NCI-H2196 (cell line): ENCODE measurements around the gene MTMR10.

ENCODE experiments used
- DNase-seq: peaks from one replicate; lab custom pipeline; 2025; ENCODE audit not compliant: unreplicated experiment; lab: John Stamatoyannopoulos, UW

Gene MTMR10

DNA sequence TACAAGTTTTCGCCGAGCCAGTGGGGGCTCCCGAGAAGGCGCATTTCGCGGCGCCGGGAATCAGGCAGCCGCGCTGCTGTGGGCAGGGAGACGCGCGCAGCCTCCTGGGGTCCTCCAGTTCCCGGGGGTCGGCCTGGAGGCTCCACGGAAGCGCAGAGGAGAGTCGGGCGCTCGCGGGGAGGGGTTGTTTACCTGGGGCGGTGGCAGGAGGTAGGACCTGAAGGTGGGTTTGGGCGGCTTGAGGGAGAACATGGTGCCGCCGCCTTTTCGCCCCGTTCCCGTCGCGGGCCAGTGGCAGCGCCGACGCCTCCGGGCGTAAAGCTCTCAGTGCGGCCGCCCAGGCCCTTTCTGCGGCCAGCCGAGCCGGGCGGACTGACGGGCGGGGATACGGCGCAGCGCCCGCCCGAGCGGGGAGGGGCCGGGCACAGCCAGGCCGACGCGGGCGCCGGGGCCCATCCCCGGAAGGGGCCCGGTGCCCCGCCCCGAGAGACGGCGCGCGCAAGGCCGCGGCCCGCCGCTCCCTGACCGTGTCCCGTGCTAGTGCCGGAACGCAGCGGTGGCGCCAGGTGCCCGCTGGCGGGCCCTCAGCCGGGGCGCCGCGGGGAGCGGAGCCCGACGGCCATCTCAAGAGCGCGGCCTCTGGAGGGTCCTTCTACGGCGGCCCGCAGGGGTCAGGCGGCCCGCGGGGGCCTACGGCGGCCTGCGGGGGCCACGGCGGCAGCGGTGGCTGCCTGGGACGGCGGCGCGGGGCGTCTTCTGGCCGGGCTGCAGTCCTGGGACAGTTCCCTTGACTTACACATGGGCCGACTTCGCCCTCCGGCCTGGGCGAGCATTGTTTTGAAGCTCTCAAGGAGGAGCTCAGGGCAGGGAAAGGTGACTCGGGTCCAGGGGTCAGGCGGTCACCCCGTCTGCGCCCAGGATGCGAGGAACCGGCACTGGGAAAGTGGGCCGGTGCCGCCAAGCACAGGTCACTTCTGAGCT lies at the start of gene MTMR10:
TSS of gene MTMR10 (minus strand) at position 374 of the 981 bp plus-strand sequence. CDS start at position 252, 122 bp downstream.
- peak; percentile 46 for DNase-seq

- no peak for DNase-seq
Observed at GRCh38 chr15:31040611-31041010, 49.2 kb upstream of the MTMR10 start.

DNA sequence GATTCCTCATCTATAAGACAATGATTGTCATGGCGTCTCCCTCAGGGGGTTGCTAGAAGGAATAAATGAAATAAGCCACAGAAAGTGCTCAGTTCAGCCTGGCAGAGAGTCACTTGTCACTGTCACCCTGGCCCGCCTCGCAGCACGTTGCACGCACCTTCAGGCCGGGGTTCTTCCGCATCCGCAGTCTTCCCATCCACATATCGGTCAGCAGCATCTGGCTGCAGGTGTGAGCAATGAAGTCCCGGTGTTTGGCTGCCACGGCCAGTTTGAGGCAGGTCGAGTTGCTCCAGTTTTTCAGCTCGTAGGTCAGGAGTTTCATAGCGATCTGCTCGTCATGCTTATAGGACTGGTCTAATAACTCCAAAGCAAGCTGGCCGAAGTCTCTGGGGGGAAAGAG lies 48.5 kb upstream of the MTMR10 start:
- no peak for DNase-seq

GRCh38 chr15:31037731-31038477 lies 46.5 kb upstream of the MTMR10 start:
- DNase-seq, result no peak

- no peak for DNase-seq
Observed at GRCh38 chr15:31036783-31037182, 45.4 kb upstream of the MTMR10 start.

GRCh38 chr15:31035610-31036009 lies 44.2 kb upstream of the MTMR10 start:
- no peak for DNase-seq

- DNase-seq, result no peak
Observed at GRCh38 chr15:31034152-31034551, 42.7 kb upstream of the MTMR10 start.

GRCh38 chr15:31032961-31033371 lies 41.5 kb upstream of the MTMR10 start:
- DNase-seq, result no peak

GRCh38 chr15:31031471-31032067 lies 40.1 kb upstream of the MTMR10 start:
- DNase-seq, result no peak

DNA sequence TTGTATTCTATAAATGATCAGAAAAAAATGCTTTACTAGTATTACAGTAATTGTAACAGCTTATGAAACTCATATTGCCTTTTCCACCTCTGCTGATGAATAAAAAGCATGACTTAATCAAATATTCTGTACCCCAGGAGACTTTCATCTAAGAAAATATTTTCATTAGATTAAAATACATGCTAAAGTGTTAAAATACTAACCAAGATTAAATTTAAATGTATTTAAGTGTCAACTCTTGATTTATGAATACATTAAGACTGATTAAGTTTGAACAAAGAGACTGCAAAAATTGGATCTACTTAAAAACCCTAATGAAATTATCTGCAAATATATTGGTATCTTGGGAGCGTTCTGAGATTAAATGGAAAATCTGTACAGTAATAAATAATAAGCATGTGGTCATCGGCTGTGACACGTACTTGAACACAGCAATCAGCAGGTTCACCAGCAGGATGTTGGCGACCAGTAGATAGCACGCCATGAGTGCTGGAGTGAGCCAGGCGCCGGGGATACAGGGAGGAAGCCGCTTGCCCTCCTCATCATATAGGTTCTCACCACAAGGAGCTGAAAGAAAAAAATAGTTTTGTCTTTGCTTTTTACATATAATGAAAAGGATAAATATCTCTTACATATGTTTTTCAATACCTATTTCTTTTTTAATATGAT lies 36.6 kb upstream of the MTMR10 start:
- DNase-seq, result no peak

DNA sequence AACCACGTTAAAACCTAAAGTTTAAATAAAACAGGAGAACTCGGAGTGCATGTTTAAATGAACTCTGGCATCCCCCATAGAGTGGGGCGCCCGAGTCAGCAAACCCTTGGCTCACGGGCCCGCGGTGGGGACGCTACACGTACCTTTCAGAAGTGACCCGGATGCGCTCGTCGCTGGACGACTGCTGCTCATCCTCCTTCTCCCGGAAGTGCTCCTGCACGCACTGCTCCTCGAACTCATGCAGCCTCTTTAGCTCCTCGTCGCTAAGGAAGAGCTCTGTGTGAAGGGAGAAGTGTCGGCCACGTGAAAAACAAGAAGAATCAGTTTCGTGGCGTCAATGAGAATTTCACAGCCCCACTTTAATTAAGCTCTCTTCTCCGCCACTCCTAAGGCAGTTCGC lies 34.6 kb upstream of the MTMR10 start:
- DNase-seq, result no peak

GRCh38 chr15:31024979-31025378 lies 33.6 kb upstream of the MTMR10 start:
- no peak for DNase-seq

DNA sequence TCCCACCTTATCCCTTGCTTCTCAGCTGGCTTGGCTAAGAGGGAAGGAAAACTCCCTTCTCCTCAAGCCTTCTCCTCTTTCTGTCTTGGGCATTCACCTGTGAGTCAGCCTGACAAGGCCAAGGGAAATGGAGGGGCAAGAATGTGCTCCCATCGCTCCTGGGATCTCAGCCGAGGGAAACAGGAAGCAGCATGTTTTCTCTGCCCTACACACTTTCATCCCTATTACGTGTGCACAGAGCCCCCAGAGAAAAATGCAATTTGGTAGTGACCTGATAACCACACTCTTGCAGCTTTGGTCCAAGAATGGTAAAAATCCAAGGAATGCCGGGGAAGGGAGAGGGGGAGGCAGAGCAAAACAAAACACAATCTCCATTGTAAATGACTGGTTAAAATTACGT lies 32.9 kb upstream of the MTMR10 start:
- no peak for DNase-seq

DNA sequence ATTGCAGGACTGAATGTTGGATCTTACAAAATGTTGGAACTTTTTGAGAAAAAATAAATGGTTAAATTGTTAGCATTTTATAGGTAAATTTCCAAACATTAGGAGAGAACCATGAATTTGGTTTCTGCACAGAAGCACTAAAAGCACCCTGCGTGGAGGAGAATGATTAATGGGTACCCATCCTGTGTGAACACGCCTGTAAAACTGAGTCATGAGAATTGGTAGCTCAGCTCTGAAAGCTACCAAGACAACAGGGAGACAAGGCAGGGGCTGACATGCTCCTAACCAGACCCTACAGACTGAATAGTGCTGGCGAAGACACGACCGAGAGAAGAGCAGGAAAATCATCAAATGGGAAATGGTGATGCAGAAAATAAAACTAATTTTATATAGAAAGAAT lies 32.4 kb upstream of the MTMR10 start:
- no peak for DNase-seq

DNA sequence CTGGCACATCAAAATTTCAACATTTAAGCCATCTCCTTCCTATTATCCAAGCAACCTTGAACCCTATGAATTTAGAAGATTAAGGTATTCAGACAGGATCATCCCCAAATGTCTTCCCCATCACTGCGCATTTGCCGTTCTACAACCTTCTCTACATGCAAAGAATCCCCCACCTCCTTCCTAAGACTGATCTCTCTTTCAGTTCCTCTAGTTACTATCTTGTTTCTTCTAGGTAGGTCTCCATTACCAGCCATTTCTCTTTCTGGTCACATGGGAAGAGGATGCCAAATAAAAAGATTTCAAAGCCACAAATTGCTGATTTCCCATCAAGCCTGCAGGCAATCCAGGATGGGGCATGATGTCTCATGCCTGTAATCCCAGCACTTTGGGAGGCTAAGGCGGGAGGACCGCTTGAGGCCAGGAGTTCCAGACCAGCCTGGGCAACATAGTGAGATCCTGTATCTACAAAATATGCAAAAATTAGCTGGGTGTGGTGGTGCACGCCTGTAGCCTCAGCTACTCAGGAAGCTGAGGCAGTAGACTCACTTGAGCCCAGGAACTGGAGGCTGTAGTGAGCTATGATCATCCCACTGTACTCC lies 29.7 kb upstream of the MTMR10 start:
- DNase-seq, result no peak

- no peak for DNase-seq
Observed at GRCh38 chr15:31020542-31020941, 29.1 kb upstream of the MTMR10 start.

DNA sequence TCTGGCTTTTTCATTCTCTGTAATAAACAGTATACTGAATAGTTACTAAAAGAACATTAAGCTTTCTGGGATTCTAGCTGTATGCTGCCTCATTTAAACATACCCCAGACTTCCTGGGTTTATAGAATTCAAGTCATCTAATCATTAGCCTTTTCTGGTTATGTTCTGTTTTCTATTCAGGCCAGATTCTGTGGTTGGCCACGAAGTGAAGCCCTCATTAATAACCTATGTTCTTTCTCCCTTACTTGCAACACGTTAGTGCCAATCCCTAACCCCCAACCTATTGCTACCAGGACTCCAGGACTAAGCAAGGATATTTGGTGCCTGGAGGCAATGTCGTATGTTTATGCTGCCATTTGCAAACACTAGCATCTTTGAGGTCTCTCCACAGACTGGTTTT lies 28.6 kb upstream of the MTMR10 start:
- no peak for DNase-seq

DNA sequence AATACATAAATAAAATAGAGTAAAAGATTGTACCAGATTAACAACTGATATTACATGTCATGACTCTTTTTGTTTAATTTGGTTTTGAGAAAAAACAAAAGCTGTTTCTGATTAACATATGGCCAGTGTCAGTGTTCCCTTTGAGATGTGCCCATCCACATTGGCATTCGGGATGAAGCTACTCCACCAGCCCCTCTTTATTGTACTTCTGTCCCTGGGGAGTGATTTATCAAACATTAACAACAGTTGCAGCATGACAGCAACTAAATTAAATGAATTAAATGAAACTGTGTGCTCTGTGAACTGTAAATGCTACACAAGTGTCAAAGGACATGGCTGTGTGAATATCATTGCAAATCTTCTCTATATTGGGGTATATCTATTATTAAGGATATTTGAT lies 25.9 kb upstream of the MTMR10 start:
- DNase-seq, result no peak

DNA sequence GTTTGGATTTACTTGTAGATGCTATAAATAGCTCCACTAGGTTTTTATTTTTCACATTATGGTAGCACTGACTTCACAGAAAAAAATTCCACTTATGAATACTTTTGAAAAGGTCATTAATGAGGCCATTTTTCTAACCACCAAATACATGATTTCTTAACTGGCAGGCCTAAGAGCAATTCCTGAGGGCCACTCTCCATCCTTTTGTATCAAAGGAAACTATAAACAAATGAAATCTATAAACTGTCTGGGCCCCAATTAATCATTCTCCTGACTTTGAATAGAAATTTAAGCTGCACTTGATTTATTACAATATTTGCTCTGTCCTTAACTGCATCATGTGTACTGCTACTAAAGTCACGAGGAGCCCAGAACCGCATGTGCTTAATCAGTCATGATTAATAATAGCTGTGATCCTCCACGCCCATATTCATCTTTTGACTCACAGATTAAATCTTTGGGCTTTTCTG lies 25.1 kb upstream of the MTMR10 start:
- no peak for DNase-seq

GRCh38 chr15:31014608-31014925 lies 23.1 kb upstream of the MTMR10 start:
- no peak for DNase-seq
